PC-3 (cell line): ENCODE measurements around the gene BIRC7. TPM values are rescaled to one million over a fixed set of nuclear protein-coding genes. Genes with fewer than 3 reads are reported as not detected.

Source experiments
- ATAC-seq: fragments of 200-7000 bp; cut with Tn5 transposase; 2 replicates; pipeline ENCODE4 v1.9.1; 2020; ENCODE audit warnings: mild to moderate bottlenecking, moderate library complexity
- BruUV-seq: library from RNA; stranded (reverse); fragments of 400-500 nt; replicated peaks from 2 replicates; lab custom pipeline; 2021; lab: Mats Ljungman, UMichigan
- CTCF ChIA-PET: fragments of 300-600 bp; sonication (Branson Sonifier 250); formaldehyde crosslinking; loops from one replicate; lab custom pipeline; 2022; ENCODE audit warnings: antibody characterized with exemption; lab: Charles Lee
- POLR2A ChIA-PET: fragments of 300-600 bp; sonication (Branson Sonifier 250); formaldehyde crosslinking; loops from one replicate; lab custom pipeline; 2022; ENCODE audit warnings: antibody characterized with exemption; ENCODE audit not compliant: unreplicated experiment; lab: Charles Lee
- DNase-seq: peaks from one replicate; pipeline ENCODE4 v3.0.0-alpha.2; 2015
- H2AFZ ChIP-seq: fragments of 300-600 bp; sonication (generic); 2 replicates; pipeline ENCODE4 v1.6.0; 2016; ENCODE audit warnings: antibody characterized with exemption, low read length
- H3F3A ChIP-seq: fragments of 300-600 bp; sonication (generic); one replicate; pipeline ENCODE4 v1.6.0; 2017; ENCODE audit warnings: antibody characterized with exemption, low read length, control low read depth, mild to moderate bottlenecking; ENCODE audit not compliant: unreplicated experiment
- H3K27ac ChIP-seq: fragments of 300-600 bp; sonication (generic); 2 replicates; pipeline ENCODE4 v1.5.1; 2016; ENCODE audit warnings: mild to moderate bottlenecking, low read length
- H3K27me3 ChIP-seq: fragments of 300-600 bp; sonication (generic); 2 replicates; pipeline ENCODE4 v1.6.1; 2016; ENCODE audit warnings: low read length, mixed read lengths
- H3K36me3 ChIP-seq: fragments of 300-600 bp; sonication (generic); 2 replicates; pipeline ENCODE4 v1.6.1; 2016; ENCODE audit warnings: low read depth, mixed run types, low read length, mixed read lengths
- H3K4me1 ChIP-seq: fragments of 300-600 bp; sonication (generic); 2 replicates; pipeline ENCODE4 v1.5.1; 2016; ENCODE audit warnings: low read length; ENCODE audit not compliant: insufficient read depth
- H3K4me2 ChIP-seq: fragments of 300-600 bp; sonication (generic); 2 replicates; pipeline ENCODE4 v1.6.0; 2016; ENCODE audit warnings: low read length
- H3K4me3 ChIP-seq: fragments of 300-600 bp; sonication (generic); 2 replicates; pipeline ENCODE4 v1.5.1; 2016; ENCODE audit warnings: mild to moderate bottlenecking, low read length, mixed read lengths
- H3K79me2 ChIP-seq: fragments of 300-600 bp; sonication (generic); 2 replicates; pipeline ENCODE4 v1.6.1; 2017; ENCODE audit warnings: low read length, mixed read lengths
- H3K9ac ChIP-seq: fragments of 300-600 bp; sonication (generic); 2 replicates; pipeline ENCODE4 v1.6.0; 2016; ENCODE audit warnings: mild to moderate bottlenecking, low read length
- H3K9me2 ChIP-seq: fragments of 300-600 bp; sonication (generic); replicated peaks from 2 replicates; pipeline ENCODE4 v1.6.1; 2016; ENCODE audit warnings: mixed run types, low read length, mixed read lengths
- H3K9me3 ChIP-seq: fragments of 300-600 bp; sonication (generic); 2 replicates; pipeline ENCODE4 v1.6.1; 2016; ENCODE audit warnings: low read length, mixed read lengths
- H4K20me1 ChIP-seq: fragments of 300-600 bp; sonication (generic); 2 replicates; pipeline ENCODE4 v1.6.1; 2016; ENCODE audit warnings: low read length, mixed read lengths
- CTCF ChIP-seq: fragments of 300-600 bp; sonication (generic); conservative IDR thresholded peaks from 2 replicates; pipeline ENCODE4 v1.5.1; 2017; ENCODE audit warnings: antibody characterized with exemption, low read depth, mild to moderate bottlenecking, low read length
- EZH2 ChIP-seq: fragments of 300-600 bp; sonication (generic); IDR thresholded peaks from one replicate; pipeline ENCODE4 v1.6.1; 2017; ENCODE audit warnings: antibody characterized with exemption, mild to moderate bottlenecking, low read length; ENCODE audit not compliant: unreplicated experiment
- EZH2phosphoT487 ChIP-seq: fragments of 300-600 bp; sonication (generic); IDR thresholded peaks from 2 replicates; pipeline ENCODE4 v1.6.1; 2018; ENCODE audit warnings: mild to moderate bottlenecking, antibody characterized with exemption, low read length, borderline replicate concordance
- intact Hi-C: fragments of 100-400 bp; cut with micrococcal nuclease; formaldehyde crosslinking; loops from 2 replicates; pipeline ENCODE4 v1.9.0; 2023
- total RNA-seq: library from RNA; depleted of rRNA; stranded (reverse); fragments of >200 nt; gene quantifications from 2 replicates; pipeline ENCODE4 v1.2.3, GENCODE V29; 2014

BIRC7 gene
- total RNA-seq, 1 experiment from 2014 or later, result not detected

- Histone ChIP-seq H3K4me1 (no peaks in the 10 kb centered on the region), H3K27me3 (peaks cover 39% of the 10 kb centered on the region), H3K36me3 (no peaks in the 10 kb centered on the region), H3K79me2 (no peaks in the 10 kb centered on the region), H3K9me2 (no peaks in the 10 kb centered on the region), H3K9me3 (no peaks in the 10 kb centered on the region), H3F3A (no peaks in the 10 kb centered on the region), H3K4me3 (no peak overlapping the region), H3K4me2 (no peak overlapping the region), H4K20me1 (no peaks in the 10 kb centered on the region), H3K9ac (no peak overlapping the region), H2AFZ (no peak overlapping the region), H3K27ac (no peak overlapping the region)
- CTCF ChIA-PET, result no interaction called here
- POLR2A ChIA-PET, result no interaction called here
- intact Hi-C loops, result no loop called here
- no peak for TF ChIP-seq EZH2phosphoT487
- no peak for TF ChIP-seq EZH2
- TF ChIP-seq CTCF, result no peak
- DNase-seq (no peak), ATAC-seq (no peak)
- no TSS peak for BruUV-seq
Observed at GRCh38 chr20:63258781-63259180, 23.1 kb downstream of the BIRC7 start.

- Histone ChIP-seq H3K27me3 (peaks cover 43% of the 10 kb centered on the region), H3K9ac (no peak overlapping the region), H3K9me2 (no peaks in the 10 kb centered on the region), H3K4me2 (no peak overlapping the region), H3K27ac (no peak overlapping the region), H3F3A (no peaks in the 10 kb centered on the region), H3K4me1 (no peaks in the 10 kb centered on the region), H2AFZ (no peak overlapping the region), H4K20me1 (no peaks in the 10 kb centered on the region), H3K79me2 (no peaks in the 10 kb centered on the region), H3K9me3 (no peaks in the 10 kb centered on the region), H3K36me3 (no peaks in the 10 kb centered on the region), H3K4me3 (no peak overlapping the region)
- intact Hi-C loops, result no loop called here
- ChIA-PET POLR2A (no interaction called here), CTCF (no interaction called here)
- TF ChIP-seq EZH2 (no peak), CTCF (no peak), EZH2phosphoT487 (no peak)
- DNase-seq, result no peak
- ATAC-seq, result no peak
- no TSS peak for BruUV-seq
Observed at GRCh38 chr20:63259734-63260460, 24.2 kb downstream of the BIRC7 start.

GRCh38 chr20:63260521-63260920, 24.8 kb downstream of the BIRC7 start:
- intact Hi-C loops, result no loop called here
- CTCF ChIA-PET, result no interaction called here
- Histone ChIP-seq H3K27me3 (peaks cover 37% of the 10 kb centered on the region), H3K27ac (no peak overlapping the region), H3K9ac (no peak overlapping the region), H3K79me2 (no peaks in the 10 kb centered on the region), H3F3A (no peaks in the 10 kb centered on the region), H3K36me3 (no peaks in the 10 kb centered on the region), H3K4me1 (no peaks in the 10 kb centered on the region), H3K4me2 (no peak overlapping the region), H4K20me1 (no peaks in the 10 kb centered on the region), H3K4me3 (no peak overlapping the region), H2AFZ (no peak overlapping the region), H3K9me3 (no peaks in the 10 kb centered on the region), H3K9me2 (no peaks in the 10 kb centered on the region)
- BruUV-seq, result no TSS peak
- TF ChIP-seq EZH2, result no peak
- TF ChIP-seq EZH2phosphoT487, result no peak
- no peak for TF ChIP-seq CTCF
- DNase-seq (no peak), ATAC-seq (no peak)
- POLR2A ChIA-PET, result no interaction called here
